T-helper 1 cell treated with Interleukin-12 subunit alpha and Interleukin-12 subunit beta and Interleukin-4 antibody, amounts not matched to agents 30 ng/mL and 1 ng/mL, for 36 hours (primary cell): ENCODE results near the gene LRRC15. TPM values are rescaled to one million over a fixed set of nuclear protein-coding genes. Genes with fewer than 3 reads are reported as not detected.

ENCODE experiments used
- intact Hi-C: fragments of 100-400 bp; cut with micrococcal nuclease; formaldehyde crosslinking; loops from one replicate; pipeline ENCODE4 v1.15.1; 2024
- total RNA-seq: library from RNA; stranded (reverse); gene quantifications from 2 replicates; pipeline ENCODE4 v1.2.3, GENCODE V29; 2022

Gene LRRC15
- total RNA-seq, 1 donor from 2014 or later: not detected

GRCh38 chr3:194321693-194322640 is 47.6 kb downstream of the LRRC15 start:
- intact Hi-C loops: loop anchor here (5.0 kb wide), 1 partner anchor 1130 kb away; no protein-coding TSS in a partner anchor

- intact Hi-C loops: loop anchor here (5.0 kb wide), 1 partner anchor 1128 kb away; no protein-coding TSS in a partner anchor
Observed at GRCh38 chr3:194320744-194321243, 48.7 kb downstream of the LRRC15 start.

GRCh38 chr3:194320100-194320499 is 49.4 kb downstream of the LRRC15 start:
- intact Hi-C loops: loop anchor here (5.0 kb wide), 1 partner anchor 1128 kb away; no protein-coding TSS in a partner anchor

- intact Hi-C loops: loop anchor here (5.0 to 10.0 kb wide), 2 partner anchors 726 to 1754 kb away; partner anchors contain the start of gene OPA1
Observed at GRCh38 chr3:194318511-194319161, 50.9 kb downstream of the LRRC15 start.

GRCh38 chr3:194316918-194317317 is 52.6 kb downstream of the LRRC15 start:
- intact Hi-C loops: loop anchor here (5.0 to 10.0 kb wide), 2 partner anchors 725 to 1752 kb away; partner anchors contain the start of gene OPA1

- intact Hi-C loops: loop anchor here (1.0 to 10.0 kb wide), 9 partner anchors 9 to 1751 kb away; partner anchors contain the start of gene OPA1
Observed at GRCh38 chr3:194315965-194316361, 53.6 kb downstream of the LRRC15 start.

- intact Hi-C loops: loop anchor here (1.0 to 10.0 kb wide), 9 partner anchors 8 to 1751 kb away; partner anchors contain the start of gene OPA1
Observed at GRCh38 chr3:194315088-194315964, 54.2 kb downstream of the LRRC15 start.

GRCh38 chr3:194314388-194315068 is 55.0 kb downstream of the LRRC15 start:
- intact Hi-C loops: loop anchor here (1.0 to 10.0 kb wide), 9 partner anchors 7 to 1750 kb away; partner anchors contain the start of gene OPA1

GRCh38 chr3:194313560-194314387 is 55.8 kb downstream of the LRRC15 start:
- intact Hi-C loops: loop anchor here (2.0 to 10.0 kb wide), 3 partner anchors 59 to 1749 kb away; no protein-coding TSS in a partner anchor

- intact Hi-C loops: loop anchor here (10.0 kb wide), 1 partner anchor 1748 kb away; no protein-coding TSS in a partner anchor
Observed at GRCh38 chr3:194312743-194313281, 56.7 kb downstream of the LRRC15 start.

GRCh38 chr3:194312186-194312742 is 57.3 kb downstream of the LRRC15 start:
- intact Hi-C loops: loop anchor here (10.0 kb wide), 1 partner anchor 1747 kb away; no protein-coding TSS in a partner anchor

- intact Hi-C loops: loop anchor here (10.0 kb wide), 1 partner anchor 1746 kb away; no protein-coding TSS in a partner anchor
Observed at GRCh38 chr3:194311000-194311399, 58.5 kb downstream of the LRRC15 start.

GRCh38 chr3:194310060-194310835 is 59.3 kb downstream of the LRRC15 start:
- intact Hi-C loops: loop anchor here (10.0 kb wide), 1 partner anchor 1745 kb away; no protein-coding TSS in a partner anchor

GRCh38 chr3:194308601-194309449 is 60.7 kb downstream of the LRRC15 start:
- intact Hi-C loops: loop anchor here (5.0 kb wide), 1 partner anchor 1417 kb away; no protein-coding TSS in a partner anchor

GRCh38 chr3:194307849-194308248 is 61.7 kb downstream of the LRRC15 start:
- intact Hi-C loops: loop anchor here (1.0 to 5.0 kb wide), 8 partner anchors 7 to 1416 kb away; no protein-coding TSS in a partner anchor
